ENCODE data around the gene CBX4.
A peak's percentile ranks its signal among the peaks of the same experiment; 100 is the strongest.

The CBX4 gene

DNA sequence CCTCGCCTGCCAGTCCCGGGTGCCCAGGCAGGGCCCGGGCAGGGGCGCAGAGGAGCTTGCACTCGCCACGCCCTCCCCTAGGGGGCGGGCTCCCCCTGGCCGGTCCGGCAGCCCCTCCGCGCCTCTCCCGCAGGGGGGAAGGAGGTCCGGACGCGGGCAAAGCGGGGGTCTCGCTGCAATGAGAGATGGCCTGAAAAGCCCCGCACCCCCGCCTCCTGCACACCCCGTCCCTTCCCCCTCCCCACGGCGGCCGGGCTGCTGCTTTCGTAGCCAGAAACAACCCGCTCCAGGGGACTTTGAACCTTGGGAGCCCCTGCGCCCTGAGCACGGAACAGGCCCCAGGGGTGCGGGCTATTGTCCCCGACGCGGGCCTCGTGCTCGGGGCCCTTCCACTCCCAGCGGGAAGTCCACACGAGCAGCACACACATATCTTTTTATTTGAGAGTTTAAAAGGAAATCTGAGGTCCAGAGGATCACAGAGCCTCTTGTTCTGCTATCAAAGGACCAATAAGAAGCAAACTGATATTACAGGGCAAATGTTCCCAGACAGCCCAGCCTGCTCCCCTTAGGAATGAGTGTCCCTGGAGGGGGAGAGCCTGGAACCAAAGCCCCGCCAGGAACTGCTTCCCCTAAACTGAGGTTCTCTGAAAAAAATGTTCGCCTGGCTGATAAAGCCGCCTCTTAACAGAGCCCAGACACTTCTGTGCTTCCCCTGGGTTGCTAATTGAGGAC lies 5.8 kb upstream of the CBX4 start:
- Histone ChIP-seq H3K27me3 (replicated peaks; ENCODE audit: control insufficient read depth, insufficient read depth, low read length) (peaks cover 2% of the 10 kb centered on the region), H3K36me3 (ENCODE audit: control insufficient read depth, insufficient read depth, low read length) (no peaks in the 10 kb centered on the region), H3K4me3 (replicated peaks; ENCODE audit: low read depth, low read length) (no peak overlapping the region)
- TF ChIP-seq, protein P1, sequence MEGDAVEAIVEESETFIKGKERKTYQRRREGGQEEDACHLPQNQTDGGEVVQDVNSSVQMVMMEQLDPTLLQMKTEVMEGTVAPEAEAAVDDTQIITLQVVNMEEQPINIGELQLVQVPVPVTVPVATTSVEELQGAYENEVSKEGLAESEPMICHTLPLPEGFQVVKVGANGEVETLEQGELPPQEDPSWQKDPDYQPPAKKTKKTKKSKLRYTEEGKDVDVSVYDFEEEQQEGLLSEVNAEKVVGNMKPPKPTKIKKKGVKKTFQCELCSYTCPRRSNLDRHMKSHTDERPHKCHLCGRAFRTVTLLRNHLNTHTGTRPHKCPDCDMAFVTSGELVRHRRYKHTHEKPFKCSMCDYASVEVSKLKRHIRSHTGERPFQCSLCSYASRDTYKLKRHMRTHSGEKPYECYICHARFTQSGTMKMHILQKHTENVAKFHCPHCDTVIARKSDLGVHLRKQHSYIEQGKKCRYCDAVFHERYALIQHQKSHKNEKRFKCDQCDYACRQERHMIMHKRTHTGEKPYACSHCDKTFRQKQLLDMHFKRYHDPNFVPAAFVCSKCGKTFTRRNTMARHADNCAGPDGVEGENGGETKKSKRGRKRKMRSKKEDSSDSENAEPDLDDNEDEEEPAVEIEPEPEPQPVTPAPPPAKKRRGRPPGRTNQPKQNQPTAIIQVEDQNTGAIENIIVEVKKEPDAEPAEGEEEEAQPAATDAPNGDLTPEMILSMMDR (IDR thresholded peaks at IDR 0.05; ENCODE audit: insufficient read depth, low read length, poor library complexity, severe bottlenecking), result peak; percentile 78
- no peak for DNase-seq (ENCODE audit: extremely low read depth, insufficient read length)

DNA sequence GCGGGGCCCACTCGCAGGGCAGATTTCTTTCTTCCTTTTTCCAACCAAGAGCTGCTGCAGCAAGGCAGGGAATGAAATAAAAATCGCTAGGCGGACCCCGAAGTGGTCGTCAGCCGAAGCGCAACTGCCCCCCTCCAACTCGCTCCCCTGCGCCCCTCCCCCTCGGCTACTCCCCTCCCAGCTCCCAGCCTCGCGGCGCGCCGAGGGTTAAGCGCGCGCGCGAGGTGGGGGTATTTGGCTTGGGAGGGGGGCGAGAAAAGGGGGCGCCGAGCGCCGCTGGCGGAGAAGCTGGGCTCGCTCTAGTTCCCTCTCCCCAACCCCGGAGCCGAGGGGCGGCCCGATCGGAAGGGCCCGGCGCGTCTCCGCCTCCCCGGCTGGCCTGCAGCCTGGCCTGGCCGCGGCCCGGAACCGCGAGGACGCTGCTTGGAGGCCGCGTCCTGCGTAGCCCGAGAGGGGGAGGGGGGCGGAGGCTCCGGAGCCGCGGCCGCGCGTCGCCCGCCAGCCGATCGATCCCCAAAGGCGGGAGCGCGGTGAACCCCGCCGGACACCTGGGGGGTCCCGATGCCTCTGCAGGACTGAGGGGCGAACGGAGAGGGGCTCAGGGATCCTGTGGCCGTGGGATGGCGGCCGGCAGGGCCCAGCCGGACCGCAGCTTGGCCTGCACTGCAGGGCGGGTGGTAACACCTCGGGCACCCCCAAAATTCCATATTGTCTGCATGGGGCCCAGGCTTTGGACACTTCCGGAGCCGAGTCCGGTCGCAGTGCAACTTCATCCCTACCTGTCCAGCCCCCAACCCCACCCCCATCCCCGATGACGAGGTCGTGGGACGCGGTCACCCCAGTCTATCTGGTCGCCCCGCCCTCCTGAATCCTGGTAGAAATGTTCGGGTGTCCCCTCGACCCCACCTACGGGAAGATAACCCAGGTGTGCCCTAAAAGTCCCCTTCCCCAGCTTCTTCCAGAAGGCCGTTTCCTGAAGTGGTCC lies 4.9 kb upstream of the CBX4 start:
- H3K27me3 ChIP-seq (replicated peaks; ENCODE audit: control insufficient read depth, insufficient read depth, low read length), result peaks cover 2% of the 10 kb centered on the region
- DNase-seq (ENCODE audit: extremely low read depth, insufficient read length), result no peak
- TF ChIP-seq, protein P1 (IDR thresholded peaks at IDR 0.05; ENCODE audit: insufficient read depth, low read length, poor library complexity, severe bottlenecking), result no peak
- H3K4me3 ChIP-seq (replicated peaks; ENCODE audit: low read depth, low read length), result peak overlapping the region; percentile 44
- no peaks in the 10 kb centered on the region for H3K36me3 ChIP-seq (ENCODE audit: control insufficient read depth, insufficient read depth, low read length)

DNA sequence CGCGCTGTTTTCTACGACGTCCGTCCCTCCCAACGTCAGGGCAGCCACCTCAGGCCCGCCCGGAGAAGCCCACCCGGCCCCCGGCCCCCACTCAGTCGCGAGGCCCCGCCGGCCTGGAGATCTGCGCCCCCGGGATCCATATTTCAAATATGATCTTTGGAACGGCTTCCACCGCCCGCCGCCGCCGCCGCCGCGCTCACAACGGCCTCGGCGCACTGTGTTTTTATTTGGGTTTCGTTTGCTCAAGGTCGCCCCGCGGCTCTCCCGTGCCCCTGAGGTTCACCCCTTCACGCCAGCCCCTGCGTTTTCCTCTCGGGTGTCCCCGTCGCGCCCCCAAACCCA lies 4.2 kb upstream of the CBX4 start:
- Histone ChIP-seq H3K27me3 (replicated peaks; ENCODE audit: control insufficient read depth, insufficient read depth, low read length) (peaks cover under 1% of the 10 kb centered on the region), H3K36me3 (ENCODE audit: control insufficient read depth, insufficient read depth, low read length) (no peaks in the 10 kb centered on the region), H3K4me3 (replicated peaks; ENCODE audit: low read depth, low read length) (peak overlapping the region; percentile 44)
- TF ChIP-seq, protein P1 (IDR thresholded peaks at IDR 0.05; ENCODE audit: insufficient read depth, low read length, poor library complexity, severe bottlenecking), result no peak
- no peak for DNase-seq (ENCODE audit: extremely low read depth, insufficient read length)

DNA sequence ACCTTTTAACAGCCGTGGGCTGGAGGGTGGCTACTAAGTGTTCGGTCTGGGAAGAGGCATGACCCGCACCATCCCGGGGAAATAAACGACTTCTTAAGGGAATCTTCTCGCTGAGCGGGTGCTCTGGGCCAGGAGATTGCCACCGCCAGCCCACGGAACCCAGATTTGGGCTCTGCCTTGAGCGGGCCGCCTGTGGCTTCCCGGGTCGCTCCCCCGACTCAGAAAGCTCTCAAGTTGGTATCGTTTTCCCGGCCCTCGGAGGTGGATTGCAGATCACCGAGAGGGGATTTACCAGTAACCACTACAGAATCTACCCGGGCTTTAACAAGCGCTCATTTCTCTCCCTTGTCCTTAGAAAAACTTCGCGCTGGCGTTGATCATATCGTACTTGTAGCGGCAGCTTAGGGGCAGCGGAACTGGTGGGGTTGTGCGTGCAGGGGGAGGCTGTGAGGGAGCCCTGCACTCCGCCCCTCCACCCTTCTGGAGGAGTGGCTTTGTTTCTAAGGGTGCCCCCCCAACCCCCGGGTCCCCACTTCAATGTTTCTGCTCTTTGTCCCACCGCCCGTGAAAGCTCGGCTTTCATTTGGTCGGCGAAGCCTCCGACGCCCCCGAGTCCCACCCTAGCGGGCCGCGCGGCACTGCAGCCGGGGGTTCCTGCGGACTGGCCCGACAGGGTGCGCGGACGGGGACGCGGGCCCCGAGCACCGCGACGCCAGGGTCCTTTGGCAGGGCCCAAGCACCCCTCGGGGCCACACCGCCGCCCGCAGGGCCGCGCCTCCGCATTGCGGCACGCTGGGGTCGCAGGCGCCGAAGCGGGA lies 3.6 kb upstream of the CBX4 start:
- H3K4me3 ChIP-seq (replicated peaks; ENCODE audit: low read depth, low read length), result no peak overlapping the region; the same call in 1 of the 2 replicates
- DNase-seq (ENCODE audit: extremely low read depth, insufficient read length), result no peak
- TF ChIP-seq, protein P1 (IDR thresholded peaks at IDR 0.05; ENCODE audit: insufficient read depth, low read length, poor library complexity, severe bottlenecking), result no peak
- no peaks in the 10 kb centered on the region; the same call in 1 of the 2 replicates for H3K27me3 ChIP-seq (replicated peaks; ENCODE audit: control insufficient read depth, insufficient read depth, low read length)
- no peaks in the 10 kb centered on the region for H3K36me3 ChIP-seq (ENCODE audit: control insufficient read depth, insufficient read depth, low read length)

DNA sequence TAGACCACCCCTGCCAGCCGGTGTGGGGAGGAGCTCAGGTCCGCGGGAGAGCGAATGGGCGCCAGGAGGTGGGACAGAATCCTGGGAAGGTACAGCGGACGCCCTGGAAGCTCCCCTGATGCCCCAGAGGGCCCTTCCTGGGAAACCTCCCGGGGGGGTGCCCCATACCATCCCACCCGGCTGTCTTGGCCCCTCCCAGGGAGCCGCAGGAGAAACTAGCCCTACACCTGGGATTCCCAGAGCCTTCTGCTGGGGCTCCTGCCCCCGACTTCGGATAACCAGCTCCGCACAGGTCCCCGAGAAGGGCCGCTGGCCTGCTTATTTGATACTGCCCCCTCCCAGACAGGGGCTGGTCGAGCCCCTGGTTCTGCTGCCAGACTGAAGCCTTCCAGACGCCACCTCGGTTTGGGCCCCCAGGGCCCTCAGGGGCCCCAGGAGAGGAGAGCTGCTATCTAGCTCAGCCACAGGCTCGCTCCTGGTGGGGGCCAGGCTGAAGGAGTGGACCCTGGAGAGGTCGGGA lies 3.0 kb upstream of the CBX4 start:
- H3K4me3 ChIP-seq (replicated peaks; ENCODE audit: low read depth, low read length), result no peak overlapping the region
- DNase-seq (ENCODE audit: extremely low read depth, insufficient read length), result no peak
- no peaks in the 10 kb centered on the region; the same call in 1 of the 2 replicates for H3K27me3 ChIP-seq (replicated peaks; ENCODE audit: control insufficient read depth, insufficient read depth, low read length)
- TF ChIP-seq, protein P1 (IDR thresholded peaks at IDR 0.05; ENCODE audit: insufficient read depth, low read length, poor library complexity, severe bottlenecking), result no peak
- H3K36me3 ChIP-seq (ENCODE audit: control insufficient read depth, insufficient read depth, low read length), result no peaks in the 10 kb centered on the region
